NCI-H1417 treated with DMSO at 0.1 percent for 48 hours (cell line): ENCODE data around the gene PSMD14.
A peak's percentile ranks its signal among the peaks of the same experiment; 100 is the strongest.
"Not testable (repeated sequence)": the region's sequence is repeated elsewhere in the genome, so short reads cannot be mapped to it uniquely, and the experiment has no call there.

ENCODE experiments used
- DNase-seq: peaks from one replicate; lab custom pipeline; 2025; lab: John Stamatoyannopoulos, UW

The PSMD14 gene

GRCh38 chr2:161308178-161308955 is at the start of gene PSMD14:
PSMD14 (plus strand) TSS chr2:161308425; CDS start chr2:161318826, 10,401 bp downstream.
- DNase-seq, result peak; percentile 9

GRCh38 chr2:161265874-161266273 is 42.4 kb upstream of the PSMD14 start:
- no peak for DNase-seq

- DNase-seq, result no peak
Observed at GRCh38 chr2:161269111-161269510, 39.1 kb upstream of the PSMD14 start.

- DNase-seq, result no peak
Observed at GRCh38 chr2:161273038-161273760, 35.0 kb upstream of the PSMD14 start.

- not testable (repeated sequence) for DNase-seq
Observed at GRCh38 chr2:161278564-161279229, 29.5 kb upstream of the PSMD14 start.

GRCh38 chr2:161279230-161279815 is 28.9 kb upstream of the PSMD14 start:
- DNase-seq, result not testable (repeated sequence)

- not testable (repeated sequence) for DNase-seq
Observed at GRCh38 chr2:161280906-161281323, 27.3 kb upstream of the PSMD14 start.

- not testable (repeated sequence) for DNase-seq
Observed at GRCh38 chr2:161281615-161282310, 26.5 kb upstream of the PSMD14 start.

GRCh38 chr2:161282311-161282644 is 25.9 kb upstream of the PSMD14 start:
- not testable (repeated sequence) for DNase-seq

- DNase-seq, result no peak
Observed at GRCh38 chr2:161283926-161284325, 24.3 kb upstream of the PSMD14 start.

- no peak for DNase-seq
Observed at GRCh38 chr2:161303535-161304050, 4.6 kb upstream of the PSMD14 start.

GRCh38 chr2:161306919-161307318 is 1.3 kb upstream of the PSMD14 start:
- no peak for DNase-seq

- no peak for DNase-seq
Observed at GRCh38 chr2:161307676-161308075, 549 bp upstream of the PSMD14 start.

GRCh38 chr2:161312996-161313395 is 4.8 kb downstream of the PSMD14 start:
- no peak for DNase-seq

GRCh38 chr2:161315380-161315779 is 7.2 kb downstream of the PSMD14 start:
- DNase-seq, result no peak

- DNase-seq, result no peak
Observed at GRCh38 chr2:161316701-161317100, 8.5 kb downstream of the PSMD14 start.

- DNase-seq, result no peak
Observed at GRCh38 chr2:161321944-161322648, 13.9 kb downstream of the PSMD14 start.

GRCh38 chr2:161324876-161325275 is 16.7 kb downstream of the PSMD14 start:
- DNase-seq, result no peak

GRCh38 chr2:161327582-161327981 is 19.4 kb downstream of the PSMD14 start:
- DNase-seq, result no peak

- no peak for DNase-seq
Observed at GRCh38 chr2:161332371-161332967, 24.2 kb downstream of the PSMD14 start.

- DNase-seq, result no peak
Observed at GRCh38 chr2:161335626-161336025, 27.4 kb downstream of the PSMD14 start.
